GM13976 (cell line): ENCODE measurements around the gene PHTF1.

Experiments used
- DNase-seq: peaks from one replicate; pipeline ENCODE4 v3.0.0; 2012; ENCODE audit warnings: low spot score
- CTCF ChIP-seq: IDR thresholded peaks from 2 replicates; pipeline ENCODE4 v1.5.1; 2012; ENCODE audit warnings: borderline replicate concordance, mild to moderate bottlenecking; ENCODE audit not compliant: insufficient read depth; ENCODE audit errors: extremely low read depth, missing control alignments, control extremely low read depth
- in situ Hi-C: fragments of 300-500 bp; cut with MboI; formaldehyde crosslinking; loops from one replicate; pipeline ENCODE4 v1.12.0; 2022; ENCODE audit warnings: low sequenced_read_pairs, mixed read lengths, inconsistent platforms; ENCODE audit not compliant: unreplicated experiment

PHTF1 gene

GRCh38 chr1:113751516-113751915 lies 7.8 kb downstream of the PHTF1 start:
- in situ Hi-C loops: no loop called here

GRCh38 chr1:113751114-113751513 lies 8.2 kb downstream of the PHTF1 start:
- TF ChIP-seq CTCF: no peak
- in situ Hi-C loops: no loop called here

More at GRCh38 chr1:113751516-113751915, 7.8 kb downstream of the PHTF1 start:
- DNase-seq: no peak
- no peak for TF ChIP-seq CTCF

GRCh38 chr1:113749402-113749801 lies 9.9 kb downstream of the PHTF1 start:
- DNase-seq: no peak
- TF ChIP-seq CTCF: no peak
- in situ Hi-C loops: no loop called here

More at GRCh38 chr1:113751114-113751513, 8.2 kb downstream of the PHTF1 start:
- DNase-seq: no peak

- no peak for TF ChIP-seq CTCF
- no peak for DNase-seq
- in situ Hi-C loops: no loop called here
Observed at GRCh38 chr1:113747376-113747775, 11.9 kb downstream of the PHTF1 start.

- no peak for DNase-seq
- TF ChIP-seq CTCF: no peak
- in situ Hi-C loops: no loop called here
Observed at GRCh38 chr1:113745425-113745824, 13.9 kb downstream of the PHTF1 start.

GRCh38 chr1:113744114-113744513 lies 15.2 kb downstream of the PHTF1 start:
- in situ Hi-C loops: no loop called here
- TF ChIP-seq CTCF: no peak
- no peak for DNase-seq

GRCh38 chr1:113742515-113742914 lies 16.8 kb downstream of the PHTF1 start:
- in situ Hi-C loops: no loop called here
- DNase-seq: no peak
- TF ChIP-seq CTCF: no peak
